Uterus (tissue), 4 donors: ENCODE results near the gene PSME3IP1. TPM values are rescaled to one million over a fixed set of nuclear protein-coding genes. Genes with fewer than 3 reads are reported as not detected.
A peak's percentile ranks its signal among the peaks of the same experiment; 100 is the strongest.

Experiments used
- DNase-seq, 2 donors: peaks; one replicate each; pipeline ENCODE4 v3.0.0-alpha.2; 2019 to 2020
- H3K27ac ChIP-seq, 2 donors: fragments of 200-600 bp; sonication (generic); 1 replicate in 1 of 2; 2 replicates in 1 of 2; pipeline ENCODE4 v1.5.1; 2016 to 2018
- H3K27me3 ChIP-seq, 2 donors: fragments of 200-600 bp; sonication (generic); one replicate each; pipeline ENCODE4 v1.5.1; 2018 to 2019; ENCODE audit warnings: control low read depth in 1 of 2
- H3K36me3 ChIP-seq, 2 donors: fragments of 200-600 bp; sonication (generic); one replicate each; pipeline ENCODE4 v1.5.1; 2019; ENCODE audit warnings: control low read depth in 1 of 2
- H3K4me1 ChIP-seq, 2 donors: fragments of 200-600 bp; sonication (generic); one replicate each; pipeline ENCODE4 v1.5.1; 2018 to 2019; ENCODE audit warnings: control low read depth in 1 of 2
- H3K4me3 ChIP-seq, 2 donors: fragments of 200-600 bp; sonication (generic); 1 replicate in 1 of 2; 2 replicates in 1 of 2; pipeline ENCODE4 v1.5.1; 2018 to 2019; ENCODE audit warnings: mild to moderate bottlenecking in 1 of 2
- H3K9me3 ChIP-seq, 2 donors: fragments of 200-600 bp; sonication (generic); one replicate each; pipeline ENCODE4 v1.5.1; 2019; ENCODE audit warnings: control low read depth in 1 of 2
- POLR2A ChIP-seq, 2 donors: fragments of 450-650 bp; IDR thresholded peaks; one replicate each; pipeline ENCODE4 v1.6.1; 2016; ENCODE audit warnings: antibody characterized with exemption in 2 of 2, mild to moderate bottlenecking in 1 of 2, moderate library complexity in 1 of 2
- intact Hi-C: fragments of 100-400 bp; cut with DNase I; formaldehyde crosslinking; loops from one replicate; pipeline ENCODE4 v1.15.1; 2023; ENCODE audit warnings: low total_unique reads
- total RNA-seq, 4 donors: library from RNA; depleted of rRNA in 3 of 4; stranded (reverse); fragments of >200 nt in 3 of 4; gene quantifications; one replicate each; pipeline versions ENCODE4 v1.1.0 to v1.2.4, GENCODE V29; 2014 to 2023
- TF ChIP-seq, protein P1 (sequence below), 4 experiments: fragments of 200-600 bp in 2 of 4; fragments of 450-650 bp in 2 of 4; sonication (generic) in 2 of 4; IDR thresholded peaks; one replicate each; pipeline ENCODE4 v1.5.1; 2016 to 2019; ENCODE audit warnings: antibody characterized with exemption in 4 of 4, mild to moderate bottlenecking in 2 of 4, moderate library complexity in 1 of 4
- donor health status: DM: yes; HTN: yes; CAD: no.

PSME3IP1 gene
- total RNA-seq, 4 donors from 2014 or later = 45.3 to 323 (median 75.1) TPM

DNA sequence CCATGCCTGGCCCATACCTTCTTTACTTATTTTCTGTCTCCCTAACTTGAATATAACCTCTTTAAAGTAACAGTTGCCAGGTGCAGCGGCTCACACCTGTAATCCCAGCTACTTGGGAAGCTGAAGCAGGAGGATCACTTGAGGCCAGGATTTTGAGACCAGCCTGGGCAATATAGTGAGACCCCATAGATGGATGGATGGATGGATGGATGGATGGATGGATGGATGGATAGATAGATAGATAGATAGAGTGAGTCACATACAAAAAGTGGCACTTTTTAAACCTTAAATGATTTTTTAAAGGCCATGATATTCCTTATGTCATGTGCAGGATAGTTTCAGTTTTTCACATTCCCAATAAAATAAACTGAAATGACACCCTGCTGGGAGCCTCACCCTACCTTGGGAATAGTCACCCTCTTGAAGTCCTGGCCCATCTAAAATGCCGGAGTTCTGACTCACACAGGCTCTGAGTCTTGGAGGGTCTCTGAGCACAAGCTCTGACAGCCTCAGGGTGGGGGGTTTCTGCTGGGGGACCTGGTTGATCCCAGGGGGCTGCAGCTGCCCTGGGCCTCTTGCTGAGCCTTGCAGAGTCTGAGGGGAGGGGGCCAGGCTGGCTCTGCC, 67.3 kb downstream of the PSME3IP1 start:
- H3K4me3 ChIP-seq = no peak overlapping the region
- peaks cover 0 to 7% of the 10 kb centered on the region in 2 donors for H3K4me1 ChIP-seq
- H3K36me3 ChIP-seq = no peaks in the 10 kb centered on the region
- H3K9me3 ChIP-seq = no peaks in the 10 kb centered on the region
- no peak for TF ChIP-seq POLR2A (IDR thresholded peaks at IDR 0.05)
- TF ChIP-seq, protein P1, sequence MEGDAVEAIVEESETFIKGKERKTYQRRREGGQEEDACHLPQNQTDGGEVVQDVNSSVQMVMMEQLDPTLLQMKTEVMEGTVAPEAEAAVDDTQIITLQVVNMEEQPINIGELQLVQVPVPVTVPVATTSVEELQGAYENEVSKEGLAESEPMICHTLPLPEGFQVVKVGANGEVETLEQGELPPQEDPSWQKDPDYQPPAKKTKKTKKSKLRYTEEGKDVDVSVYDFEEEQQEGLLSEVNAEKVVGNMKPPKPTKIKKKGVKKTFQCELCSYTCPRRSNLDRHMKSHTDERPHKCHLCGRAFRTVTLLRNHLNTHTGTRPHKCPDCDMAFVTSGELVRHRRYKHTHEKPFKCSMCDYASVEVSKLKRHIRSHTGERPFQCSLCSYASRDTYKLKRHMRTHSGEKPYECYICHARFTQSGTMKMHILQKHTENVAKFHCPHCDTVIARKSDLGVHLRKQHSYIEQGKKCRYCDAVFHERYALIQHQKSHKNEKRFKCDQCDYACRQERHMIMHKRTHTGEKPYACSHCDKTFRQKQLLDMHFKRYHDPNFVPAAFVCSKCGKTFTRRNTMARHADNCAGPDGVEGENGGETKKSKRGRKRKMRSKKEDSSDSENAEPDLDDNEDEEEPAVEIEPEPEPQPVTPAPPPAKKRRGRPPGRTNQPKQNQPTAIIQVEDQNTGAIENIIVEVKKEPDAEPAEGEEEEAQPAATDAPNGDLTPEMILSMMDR (IDR thresholded peaks at IDR 0.05) = no peak
- intact Hi-C loops = no loop called here
- no peaks in the 10 kb centered on the region for H3K27me3 ChIP-seq
- DNase-seq = no peak
- H3K27ac ChIP-seq = no peak overlapping the region

DNA sequence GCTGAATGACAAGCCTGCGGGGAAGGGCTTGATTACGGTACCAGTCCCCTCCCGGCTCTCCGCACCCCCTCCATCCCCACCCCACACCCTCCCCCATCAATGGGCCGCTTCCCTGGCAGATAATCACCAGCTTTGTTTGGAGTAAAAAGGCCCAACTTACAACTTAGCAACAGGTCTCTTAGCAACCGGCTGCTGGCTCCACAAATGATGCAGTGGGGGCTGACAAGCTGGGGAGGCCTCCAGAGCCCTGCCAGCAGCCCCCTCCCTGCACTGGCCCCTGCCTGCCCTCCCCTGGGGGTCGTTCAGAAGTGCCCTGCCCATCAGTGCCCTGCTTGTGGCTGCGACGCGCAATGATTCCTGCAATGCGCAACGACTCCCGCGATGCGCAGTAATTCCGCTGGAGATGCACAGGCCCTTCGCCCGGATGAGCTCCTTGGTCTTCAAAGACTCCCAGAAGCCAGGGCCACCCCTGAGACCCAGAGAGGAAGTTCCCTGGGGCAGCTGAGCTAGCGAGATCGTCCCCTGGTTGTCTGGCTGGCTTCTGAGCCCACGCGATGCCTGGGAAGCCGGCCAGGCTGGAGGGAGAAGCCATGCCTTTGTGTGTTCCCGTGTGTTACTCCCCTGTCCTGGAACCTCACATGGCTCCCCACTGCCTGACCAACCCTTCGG, 70.2 kb downstream of the PSME3IP1 start:
- TF ChIP-seq POLR2A (IDR thresholded peaks at IDR 0.05) = no peak
- TF ChIP-seq, protein P1 (IDR thresholded peaks at IDR 0.05) = no peak
- Histone ChIP-seq H3K27ac (peak overlapping the region in 1 of 2 donors; percentile 14), H3K36me3 (no peaks in the 10 kb centered on the region), H3K4me3 (no peak overlapping the region), H3K27me3 (no peaks in the 10 kb centered on the region), H3K9me3 (no peaks in the 10 kb centered on the region), H3K4me1 (peaks cover 0 to 7% of the 10 kb centered on the region in 2 donors)
- intact Hi-C loops = no loop called here
- peak in 1 of 2 donors; percentile 53 for DNase-seq

DNA sequence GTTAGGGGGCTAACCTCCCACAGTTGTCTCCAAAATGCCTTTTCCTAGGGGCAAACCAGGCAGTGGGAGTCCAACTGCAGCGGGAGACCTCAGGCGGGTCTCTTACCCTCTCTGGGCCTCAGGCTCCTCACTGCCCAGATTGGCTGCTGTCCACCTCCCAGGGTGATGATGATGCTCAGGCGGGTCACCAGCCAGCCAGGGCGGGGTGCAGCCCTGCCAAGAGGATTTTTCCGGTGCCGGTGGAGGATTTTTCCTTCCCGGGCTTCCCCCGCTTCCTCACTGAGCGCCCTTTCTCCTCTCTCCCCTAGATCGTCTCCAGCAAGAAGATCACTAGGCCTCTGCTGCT, 70.7 kb downstream of the PSME3IP1 start:
- Histone ChIP-seq H3K4me1 (peaks cover 0 to 7% of the 10 kb centered on the region in 2 donors), H3K36me3 (no peaks in the 10 kb centered on the region), H3K9me3 (no peaks in the 10 kb centered on the region), H3K27ac (peak overlapping the region in 1 of 2 donors; percentile 14), H3K27me3 (no peaks in the 10 kb centered on the region), H3K4me3 (no peak overlapping the region)
- TF ChIP-seq, protein P1 (IDR thresholded peaks at IDR 0.05) = no peak
- TF ChIP-seq POLR2A (IDR thresholded peaks at IDR 0.05) = no peak
- DNase-seq = no peak
- intact Hi-C loops = no loop called here

DNA sequence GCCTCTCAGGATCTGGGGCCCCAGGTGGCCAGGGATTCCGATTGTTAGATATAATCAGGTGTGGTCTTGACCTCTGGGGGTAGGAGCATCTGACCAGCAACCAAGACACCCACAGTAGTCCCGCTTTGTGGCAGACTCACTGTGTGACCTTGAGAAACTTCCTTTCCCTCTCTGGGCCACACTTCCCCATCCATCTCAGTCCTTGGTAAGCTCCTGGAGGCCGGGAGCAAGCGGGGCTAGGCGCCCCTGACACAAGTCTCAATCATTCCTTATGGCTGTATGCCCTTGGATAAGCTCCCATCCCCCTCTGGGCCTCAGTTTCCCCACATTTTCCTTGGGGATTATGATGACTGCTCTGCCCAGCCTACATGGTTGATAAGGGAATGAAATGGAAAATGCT, 72.2 kb downstream of the PSME3IP1 start:
- no peak overlapping the region for H3K4me3 ChIP-seq
- no peaks in the 10 kb centered on the region for H3K27me3 ChIP-seq
- H3K27ac ChIP-seq = no peak overlapping the region
- no peak for TF ChIP-seq POLR2A (IDR thresholded peaks at IDR 0.05)
- TF ChIP-seq, protein P1 (IDR thresholded peaks at IDR 0.05) = no peak
- H3K4me1 ChIP-seq = peaks cover 0 to 7% of the 10 kb centered on the region in 2 donors
- no peaks in the 10 kb centered on the region for H3K9me3 ChIP-seq
- no peaks in the 10 kb centered on the region for H3K36me3 ChIP-seq
- intact Hi-C loops = no loop called here
- DNase-seq = no peak

DNA sequence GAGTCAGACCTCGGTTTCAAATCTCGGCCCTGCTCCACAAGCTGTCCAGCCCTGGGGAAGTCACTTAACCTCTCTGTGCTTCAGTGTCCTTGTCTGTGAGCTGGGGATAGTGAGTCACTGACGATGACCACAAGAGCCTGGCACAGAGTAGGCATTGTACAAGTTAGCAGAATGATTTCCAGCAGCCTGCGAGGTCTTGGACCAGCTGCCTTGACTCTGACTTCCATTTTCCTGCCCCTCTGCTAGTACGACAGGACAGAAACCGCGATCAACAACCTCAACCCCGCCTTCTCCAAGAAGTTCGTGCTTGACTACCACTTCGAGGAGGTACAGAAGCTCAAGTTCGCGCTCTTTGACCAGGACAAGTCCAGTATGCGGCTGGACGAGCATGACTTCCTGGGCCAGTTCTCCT, 72.8 kb downstream of the PSME3IP1 start:
- no peak overlapping the region for H3K4me3 ChIP-seq

More for the DNA sequence above, 72.8 kb downstream of the PSME3IP1 start:
- H3K27ac ChIP-seq = no peak overlapping the region
- intact Hi-C loops = no loop called here
- no peak for TF ChIP-seq POLR2A (IDR thresholded peaks at IDR 0.05)
- TF ChIP-seq, protein P1 (IDR thresholded peaks at IDR 0.05) = no peak
- H3K4me1 ChIP-seq = peaks cover 0 to 7% of the 10 kb centered on the region in 2 donors
- no peaks in the 10 kb centered on the region for H3K9me3 ChIP-seq
- no peaks in the 10 kb centered on the region for H3K27me3 ChIP-seq
- no peaks in the 10 kb centered on the region for H3K36me3 ChIP-seq
- DNase-seq = no peak
